ENCODE measurements around the gene FARS2.

Gene FARS2

DNA sequence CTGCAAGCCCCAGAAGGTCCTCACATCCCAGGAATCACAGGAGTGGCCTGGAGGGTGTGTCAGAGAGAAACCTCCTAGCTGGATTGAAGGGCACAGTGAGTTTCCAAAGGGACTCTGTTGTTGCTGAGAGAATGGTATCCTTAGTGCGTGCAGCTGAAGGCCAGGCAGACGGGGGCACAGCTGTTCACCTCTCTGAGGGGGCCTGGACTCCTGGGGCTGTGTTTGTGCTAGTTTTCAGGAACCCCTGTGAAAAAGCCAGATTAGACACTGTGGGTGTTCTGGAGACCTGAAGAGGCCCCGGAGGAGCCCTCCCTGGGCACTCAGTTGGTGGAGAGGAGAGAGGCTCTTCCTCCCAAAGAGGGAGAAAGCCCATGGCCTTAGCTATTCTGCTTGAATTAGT lies 223.4 kb downstream of the FARS2 start:
- Histone ChIP-seq H4K12ac (ENCODE audit: low read depth, low read length) (no peak overlapping the region), H3K9me3 (ENCODE audit: insufficient read depth, low read depth, low read length) (no peaks in the 10 kb centered on the region), H2AFZ (ENCODE audit: insufficient read depth, low read length, poor library complexity) (no peak overlapping the region), H4K91ac (ENCODE audit: low read depth, low read length) (no peak overlapping the region), H3K36me3 (ENCODE audit: control insufficient read depth in 1 of 2, insufficient read depth in 2 of 2, low read length in 2 of 2) (no peaks in the 10 kb centered on the region), H3K4me2 (ENCODE audit: low read length) (no peak overlapping the region), H2AK5ac (ENCODE audit: low read length) (no peak overlapping the region), H3K27me3 (ENCODE audit: insufficient read depth, low read length) (no peaks in the 10 kb centered on the region), H2BK120ac (ENCODE audit: insufficient read depth, low read length, poor library complexity) (no peak overlapping the region), H3K18ac (ENCODE audit: low read length) (no peak overlapping the region), H2BK12ac (ENCODE audit: low read length) (no peak overlapping the region), H3K23ac (ENCODE audit: low read length) (no peak overlapping the region), H3K9ac (ENCODE audit: low read length) (no peak overlapping the region), H3K27ac (ENCODE audit: low read depth, low read length) (no peak overlapping the region), H3K4me3 (ENCODE audit: low read depth, low read length) (no peak overlapping the region), H3K79me2 (ENCODE audit: control insufficient read depth, insufficient read depth, low read length, poor library complexity) (no peaks in the 10 kb centered on the region), H3K4ac (ENCODE audit: low read depth, low read length) (no peak overlapping the region), H2BK5ac (ENCODE audit: low read depth, low read length, poor library complexity) (no peak overlapping the region), H3K4me1 (ENCODE audit: control insufficient read depth in 1 of 2, insufficient read depth in 2 of 2, low read length in 2 of 2) (no peaks in the 10 kb centered on the region), H3K79me1 (ENCODE audit: low read length) (no peaks in the 10 kb centered on the region), H4K8ac (ENCODE audit: low read depth, low read length) (no peak overlapping the region), H3K14ac (ENCODE audit: low read length) (no peak overlapping the region)
- DNase-seq = no peak
- WGBS (ENCODE audit: extremely low coverage, insufficient coverage, insufficient read length) = no CpG with 5 or more reads among the region's 3 CpGs

GRCh38 chr6:5486214-5486613 lies 224.9 kb downstream of the FARS2 start:
- Histone ChIP-seq H3K27me3 (ENCODE audit: insufficient read depth, low read length) (no peaks in the 10 kb centered on the region), H2AK5ac (ENCODE audit: low read length) (no peak overlapping the region)
- WGBS (ENCODE audit: extremely low coverage, insufficient coverage, insufficient read length) = no CpG with 5 or more reads among the region's 2 CpGs

GRCh38 chr6:5490501-5491069 lies 229.3 kb downstream of the FARS2 start:
- Histone ChIP-seq H3K79me2 (ENCODE audit: control insufficient read depth, insufficient read depth, low read length, poor library complexity) (no peaks in the 10 kb centered on the region), H2AK5ac (ENCODE audit: low read length) (no peak overlapping the region), H3K14ac (ENCODE audit: low read length) (no peak overlapping the region), H3K4me3 (ENCODE audit: low read depth, low read length) (no peak overlapping the region), H3K18ac (ENCODE audit: low read length) (no peak overlapping the region), H4K12ac (ENCODE audit: low read depth, low read length) (no peak overlapping the region), H2BK120ac (ENCODE audit: insufficient read depth, low read length, poor library complexity) (no peak overlapping the region), H3K27me3 (ENCODE audit: insufficient read depth, low read length) (no peaks in the 10 kb centered on the region), H2BK5ac (ENCODE audit: low read depth, low read length, poor library complexity) (no peak overlapping the region), H2AFZ (ENCODE audit: insufficient read depth, low read length, poor library complexity) (no peak overlapping the region), H3K4me2 (ENCODE audit: low read length) (no peak overlapping the region), H3K27ac (ENCODE audit: low read depth, low read length) (no peak overlapping the region), H4K91ac (ENCODE audit: low read depth, low read length) (no peak overlapping the region), H3K4ac (ENCODE audit: low read depth, low read length) (no peak overlapping the region), H2BK12ac (ENCODE audit: low read length) (no peak overlapping the region), H3K4me1 (ENCODE audit: control insufficient read depth in 1 of 2, insufficient read depth in 2 of 2, low read length in 2 of 2) (no peaks in the 10 kb centered on the region), H3K23ac (ENCODE audit: low read length) (no peak overlapping the region), H3K9me3 (ENCODE audit: insufficient read depth, low read depth, low read length) (no peaks in the 10 kb centered on the region), H4K8ac (ENCODE audit: low read depth, low read length) (no peak overlapping the region), H3K79me1 (ENCODE audit: low read length) (no peaks in the 10 kb centered on the region), H3K9ac (ENCODE audit: low read length) (no peak overlapping the region), H3K36me3 (ENCODE audit: control insufficient read depth in 1 of 2, insufficient read depth in 2 of 2, low read length in 2 of 2) (no peaks in the 10 kb centered on the region)
- WGBS (ENCODE audit: extremely low coverage, insufficient coverage, insufficient read length) = no CpG with 5 or more reads among the region's 1 CpG
- DNase-seq = no peak

More at GRCh38 chr6:5486214-5486613, 224.9 kb downstream of the FARS2 start:
- Histone ChIP-seq H4K91ac (ENCODE audit: low read depth, low read length) (no peak overlapping the region), H2BK12ac (ENCODE audit: low read length) (no peak overlapping the region), H2BK5ac (ENCODE audit: low read depth, low read length, poor library complexity) (no peak overlapping the region), H3K4me1 (ENCODE audit: control insufficient read depth in 1 of 2, insufficient read depth in 2 of 2, low read length in 2 of 2) (no peaks in the 10 kb centered on the region), H3K4me3 (ENCODE audit: low read depth, low read length) (no peak overlapping the region), H3K9me3 (ENCODE audit: insufficient read depth, low read depth, low read length) (no peaks in the 10 kb centered on the region), H4K12ac (ENCODE audit: low read depth, low read length) (no peak overlapping the region), H3K4ac (ENCODE audit: low read depth, low read length) (no peak overlapping the region), H3K79me1 (ENCODE audit: low read length) (no peaks in the 10 kb centered on the region), H3K79me2 (ENCODE audit: control insufficient read depth, insufficient read depth, low read length, poor library complexity) (no peaks in the 10 kb centered on the region), H3K14ac (ENCODE audit: low read length) (no peak overlapping the region), H3K27ac (ENCODE audit: low read depth, low read length) (no peak overlapping the region), H3K23ac (ENCODE audit: low read length) (no peak overlapping the region), H2BK120ac (ENCODE audit: insufficient read depth, low read length, poor library complexity) (no peak overlapping the region), H3K4me2 (ENCODE audit: low read length) (no peak overlapping the region), H3K36me3 (ENCODE audit: control insufficient read depth in 1 of 2, insufficient read depth in 2 of 2, low read length in 2 of 2) (no peaks in the 10 kb centered on the region), H3K9ac (ENCODE audit: low read length) (no peak overlapping the region), H3K18ac (ENCODE audit: low read length) (no peak overlapping the region), H4K8ac (ENCODE audit: low read depth, low read length) (no peak overlapping the region), H2AFZ (ENCODE audit: insufficient read depth, low read length, poor library complexity) (no peak overlapping the region)
- no peak for DNase-seq

GRCh38 chr6:5492356-5492755 lies 231.0 kb downstream of the FARS2 start:
- no peaks in the 10 kb centered on the region for H3K4me1 ChIP-seq (ENCODE audit: control insufficient read depth in 1 of 2, insufficient read depth in 2 of 2, low read length in 2 of 2)
- H3K4me2 ChIP-seq (ENCODE audit: low read length) = no peak overlapping the region
- H3K27me3 ChIP-seq (ENCODE audit: insufficient read depth, low read length) = no peaks in the 10 kb centered on the region
- no peak overlapping the region for H2BK12ac ChIP-seq (ENCODE audit: low read length)
- no peak overlapping the region for H4K91ac ChIP-seq (ENCODE audit: low read depth, low read length)
- H4K12ac ChIP-seq (ENCODE audit: low read depth, low read length) = no peak overlapping the region
- WGBS (ENCODE audit: extremely low coverage, insufficient coverage, insufficient read length) = no CpG with 5 or more reads among the region's 2 CpGs
- DNase-seq = no peak
- H3K9ac ChIP-seq (ENCODE audit: low read length) = no peak overlapping the region
- H3K9me3 ChIP-seq (ENCODE audit: insufficient read depth, low read depth, low read length) = no peaks in the 10 kb centered on the region
- H2BK120ac ChIP-seq (ENCODE audit: insufficient read depth, low read length, poor library complexity) = no peak overlapping the region
- H2AFZ ChIP-seq (ENCODE audit: insufficient read depth, low read length, poor library complexity) = no peak overlapping the region
- H3K18ac ChIP-seq (ENCODE audit: low read length) = no peak overlapping the region
- no peak overlapping the region for H3K4ac ChIP-seq (ENCODE audit: low read depth, low read length)
- H3K23ac ChIP-seq (ENCODE audit: low read length) = no peak overlapping the region
- no peak overlapping the region for H2BK5ac ChIP-seq (ENCODE audit: low read depth, low read length, poor library complexity)
- no peak overlapping the region for H3K4me3 ChIP-seq (ENCODE audit: low read depth, low read length)
- no peak overlapping the region for H4K8ac ChIP-seq (ENCODE audit: low read depth, low read length)
- H3K14ac ChIP-seq (ENCODE audit: low read length) = no peak overlapping the region
- H3K79me2 ChIP-seq (ENCODE audit: control insufficient read depth, insufficient read depth, low read length, poor library complexity) = no peaks in the 10 kb centered on the region
- no peak overlapping the region for H2AK5ac ChIP-seq (ENCODE audit: low read length)
- no peak overlapping the region for H3K27ac ChIP-seq (ENCODE audit: low read depth, low read length)
- no peaks in the 10 kb centered on the region for H3K36me3 ChIP-seq (ENCODE audit: control insufficient read depth in 1 of 2, insufficient read depth in 2 of 2, low read length in 2 of 2)
- no peaks in the 10 kb centered on the region for H3K79me1 ChIP-seq (ENCODE audit: low read length)
